ENCODE data around the gene SLC5A6.

The SLC5A6 gene

GRCh38 chr2:27171351-27171848 lies 40.7 kb downstream of the SLC5A6 start:
- ChIA-PET CTCF (interaction anchor here (0.7 to 3.5 kb wide), 8 partner anchors 10 to 207 kb away, joined by 3 to 21 read pairs (median 4); partner anchors contain the start of gene PREB), POLR2A (no interaction called here)
- no peaks in the 10 kb centered on the region for H3K36me3 ChIP-seq (ENCODE audit: control insufficient read depth in 4 of 4, insufficient read depth in 4 of 4, low read length in 3 of 4)
- peaks cover 0 to 9% (median 0%) of the 10 kb centered on the region in 5 experiments for H3K27me3 ChIP-seq (replicated peaks in 2 of 5; ENCODE audit: control insufficient read depth in 4 of 5, insufficient read depth in 5 of 5, low read length in 4 of 5)
- H3K9me3 ChIP-seq (ENCODE audit: control extremely low read depth in 1 of 5, control insufficient read depth in 4 of 5, insufficient read depth in 2 of 5, low read depth in 1 of 5, low read length in 4 of 5): no peaks in the 10 kb centered on the region
- 89% methylated on average over 8 of the region's 8 CpGs for WGBS (ENCODE audit: insufficient coverage)
- H3K4me3 ChIP-seq (ENCODE audit: control insufficient read depth in 1 of 7, extremely low read depth in 1 of 7, insufficient read depth in 4 of 7, low read depth in 2 of 7, low read length in 6 of 7): no peak overlapping the region
- peaks cover 0 to 6% (median 2%) of the 10 kb centered on the region in 4 experiments for H3K4me1 ChIP-seq (ENCODE audit: control extremely low read depth in 1 of 4, control insufficient read depth in 4 of 4, insufficient read depth in 4 of 4, low read length in 3 of 4)
- no peak for DNase-seq
- H3K27ac ChIP-seq (ENCODE audit: insufficient read depth in 1 of 2, low read depth in 1 of 2, low read length in 2 of 2, poor library complexity in 1 of 2, severe bottlenecking in 2 of 2): no peak overlapping the region

GRCh38 chr2:27170581-27171337 lies 41.3 kb downstream of the SLC5A6 start:
- Histone ChIP-seq H3K4me3 (ENCODE audit: control insufficient read depth in 1 of 7, extremely low read depth in 1 of 7, insufficient read depth in 4 of 7, low read depth in 2 of 7, low read length in 6 of 7) (no peak overlapping the region), H3K27me3 (replicated peaks in 2 of 5; ENCODE audit: control insufficient read depth in 4 of 5, insufficient read depth in 5 of 5, low read length in 4 of 5) (peaks cover 0 to 9% (median 0%) of the 10 kb centered on the region in 5 experiments), H3K36me3 (ENCODE audit: control insufficient read depth in 4 of 4, insufficient read depth in 4 of 4, low read length in 3 of 4) (no peaks in the 10 kb centered on the region), H3K27ac (ENCODE audit: insufficient read depth in 1 of 2, low read depth in 1 of 2, low read length in 2 of 2, poor library complexity in 1 of 2, severe bottlenecking in 2 of 2) (no peak overlapping the region), H3K4me1 (ENCODE audit: control extremely low read depth in 1 of 4, control insufficient read depth in 4 of 4, insufficient read depth in 4 of 4, low read length in 3 of 4) (peaks cover 0 to 6% (median 2%) of the 10 kb centered on the region in 4 experiments), H3K9me3 (ENCODE audit: control extremely low read depth in 1 of 5, control insufficient read depth in 4 of 5, insufficient read depth in 2 of 5, low read depth in 1 of 5, low read length in 4 of 5) (no peaks in the 10 kb centered on the region)
- ChIA-PET POLR2A (no interaction called here), CTCF (interaction anchor here (0.6 to 3.5 kb wide), 19 partner anchors 9 to 208 kb away, joined by 3 to 21 read pairs (median 4); partner anchors contain the start of genes ABHD1, CGREF1 and PREB)
- 93% methylated on average over 2 of the region's 6 CpGs for WGBS (ENCODE audit: insufficient coverage)
- DNase-seq: peak in 2 of 3 donors; percentile 49 to 61

- no peaks in the 10 kb centered on the region for H3K36me3 ChIP-seq (ENCODE audit: control insufficient read depth in 4 of 4, insufficient read depth in 4 of 4, low read length in 3 of 4)
- H3K4me3 ChIP-seq (ENCODE audit: control insufficient read depth in 1 of 7, extremely low read depth in 1 of 7, insufficient read depth in 4 of 7, low read depth in 2 of 7, low read length in 6 of 7): no peak overlapping the region
- peaks cover 0 to 3% (median 1%) of the 10 kb centered on the region in 4 experiments for H3K4me1 ChIP-seq (ENCODE audit: control extremely low read depth in 1 of 4, control insufficient read depth in 4 of 4, insufficient read depth in 4 of 4, low read length in 3 of 4)
- ChIA-PET CTCF (interaction anchor here (0.8 to 2.9 kb wide), 6 partner anchors 10 to 69 kb away, joined by 3 to 8 read pairs (median 4); no protein-coding TSS in a partner anchor), POLR2A (no interaction called here)
- no peak for DNase-seq
- H3K27ac ChIP-seq (ENCODE audit: insufficient read depth in 1 of 2, low read depth in 1 of 2, low read length in 2 of 2, poor library complexity in 1 of 2, severe bottlenecking in 2 of 2): no peak overlapping the region
- H3K9me3 ChIP-seq (ENCODE audit: control extremely low read depth in 1 of 5, control insufficient read depth in 4 of 5, insufficient read depth in 2 of 5, low read depth in 1 of 5, low read length in 4 of 5): no peaks in the 10 kb centered on the region
- H3K27me3 ChIP-seq (replicated peaks in 2 of 5; ENCODE audit: control insufficient read depth in 4 of 5, insufficient read depth in 5 of 5, low read length in 4 of 5): no peaks in the 10 kb centered on the region
- 98% methylated on average over 7 of the region's 8 CpGs for WGBS (ENCODE audit: insufficient coverage)
These were observed 46.9 kb downstream of the SLC5A6 start for GRCh38 chr2:27164960-27165763.

GRCh38 chr2:27162151-27163121 lies 49.6 kb downstream of the SLC5A6 start:
- Histone ChIP-seq H3K4me3 (ENCODE audit: control insufficient read depth in 1 of 7, extremely low read depth in 1 of 7, insufficient read depth in 4 of 7, low read depth in 2 of 7, low read length in 6 of 7) (no peak overlapping the region), H3K9me3 (ENCODE audit: control extremely low read depth in 1 of 5, control insufficient read depth in 4 of 5, insufficient read depth in 2 of 5, low read depth in 1 of 5, low read length in 4 of 5) (no peaks in the 10 kb centered on the region), H3K27ac (ENCODE audit: insufficient read depth in 1 of 2, low read depth in 1 of 2, low read length in 2 of 2, poor library complexity in 1 of 2, severe bottlenecking in 2 of 2) (no peak overlapping the region), H3K27me3 (replicated peaks in 2 of 5; ENCODE audit: control insufficient read depth in 4 of 5, insufficient read depth in 5 of 5, low read length in 4 of 5) (no peaks in the 10 kb centered on the region), H3K4me1 (ENCODE audit: control extremely low read depth in 1 of 4, control insufficient read depth in 4 of 4, insufficient read depth in 4 of 4, low read length in 3 of 4) (no peaks in the 10 kb centered on the region), H3K36me3 (ENCODE audit: control insufficient read depth in 4 of 4, insufficient read depth in 4 of 4, low read length in 3 of 4) (no peaks in the 10 kb centered on the region)
- WGBS (ENCODE audit: insufficient coverage): 92% methylated on average over 14 of the region's 15 CpGs
- POLR2A ChIA-PET: no interaction called here
- no peak for DNase-seq
- CTCF ChIA-PET: interaction anchor here (0.8 to 1.4 kb wide), 4 partner anchors 8 to 38 kb away, joined by 3 to 7 read pairs (median 4); no protein-coding TSS in a partner anchor

GRCh38 chr2:27160191-27160590 lies 51.9 kb downstream of the SLC5A6 start:
- ChIA-PET POLR2A (no interaction called here), CTCF (interaction anchor here (1.3 to 2.4 kb wide), 3 partner anchors 9 to 19 kb away, joined by 3 to 7 read pairs (median 5); no protein-coding TSS in a partner anchor)
- 100% methylated on average over 5 of the region's 9 CpGs for WGBS (ENCODE audit: insufficient coverage)

GRCh38 chr2:27159271-27159670 lies 52.8 kb downstream of the SLC5A6 start:
- POLR2A ChIA-PET: no interaction called here
- no peaks in the 10 kb centered on the region for H3K27me3 ChIP-seq (replicated peaks in 2 of 5; ENCODE audit: control insufficient read depth in 4 of 5, insufficient read depth in 5 of 5, low read length in 4 of 5)
- no peaks in the 10 kb centered on the region for H3K9me3 ChIP-seq (ENCODE audit: control extremely low read depth in 1 of 5, control insufficient read depth in 4 of 5, insufficient read depth in 2 of 5, low read depth in 1 of 5, low read length in 4 of 5)
- H3K27ac ChIP-seq (ENCODE audit: insufficient read depth in 1 of 2, low read depth in 1 of 2, low read length in 2 of 2, poor library complexity in 1 of 2, severe bottlenecking in 2 of 2): no peak overlapping the region
- no peaks in the 10 kb centered on the region for H3K36me3 ChIP-seq (ENCODE audit: control insufficient read depth in 4 of 4, insufficient read depth in 4 of 4, low read length in 3 of 4)
- no peaks in the 10 kb centered on the region for H3K4me1 ChIP-seq (ENCODE audit: control extremely low read depth in 1 of 4, control insufficient read depth in 4 of 4, insufficient read depth in 4 of 4, low read length in 3 of 4)
- no peak overlapping the region for H3K4me3 ChIP-seq (ENCODE audit: control insufficient read depth in 1 of 7, extremely low read depth in 1 of 7, insufficient read depth in 4 of 7, low read depth in 2 of 7, low read length in 6 of 7)
- 93% methylated on average over 5 of the region's 6 CpGs for WGBS (ENCODE audit: insufficient coverage)
- no peak for DNase-seq
- CTCF ChIA-PET: interaction anchor here (1.3 to 2.6 kb wide), 4 partner anchors 8 to 20 kb away, joined by 3 to 11 read pairs (median 5); no protein-coding TSS in a partner anchor

More at GRCh38 chr2:27160191-27160590, 51.9 kb downstream of the SLC5A6 start:
- no peak overlapping the region for H3K4me3 ChIP-seq (ENCODE audit: control insufficient read depth in 1 of 7, extremely low read depth in 1 of 7, insufficient read depth in 4 of 7, low read depth in 2 of 7, low read length in 6 of 7)
- no peaks in the 10 kb centered on the region for H3K9me3 ChIP-seq (ENCODE audit: control extremely low read depth in 1 of 5, control insufficient read depth in 4 of 5, insufficient read depth in 2 of 5, low read depth in 1 of 5, low read length in 4 of 5)
- no peaks in the 10 kb centered on the region for H3K27me3 ChIP-seq (replicated peaks in 2 of 5; ENCODE audit: control insufficient read depth in 4 of 5, insufficient read depth in 5 of 5, low read length in 4 of 5)
- no peaks in the 10 kb centered on the region for H3K4me1 ChIP-seq (ENCODE audit: control extremely low read depth in 1 of 4, control insufficient read depth in 4 of 4, insufficient read depth in 4 of 4, low read length in 3 of 4)
- no peaks in the 10 kb centered on the region for H3K36me3 ChIP-seq (ENCODE audit: control insufficient read depth in 4 of 4, insufficient read depth in 4 of 4, low read length in 3 of 4)
- H3K27ac ChIP-seq (ENCODE audit: insufficient read depth in 1 of 2, low read depth in 1 of 2, low read length in 2 of 2, poor library complexity in 1 of 2, severe bottlenecking in 2 of 2): no peak overlapping the region
- DNase-seq: no peak
